H1 (cell line): ENCODE data around the gene PDE4B. TPM values are rescaled to one million over a fixed set of nuclear protein-coding genes. Genes with fewer than 3 reads are reported as not detected.
A peak's percentile ranks its signal among the peaks of the same experiment; 100 is the strongest.

Source experiments
- CTCF ChIA-PET: fragments of 300-600 bp; sonication (Branson Sonifier 250); formaldehyde crosslinking; loops from one replicate; lab custom pipeline; 2021; ENCODE audit not compliant: partially characterized antibody; lab: Charles Lee
- POLR2A ChIA-PET: fragments of 300-600 bp; sonication (Branson Sonifier 250); formaldehyde crosslinking; loops from one replicate; lab custom pipeline; 2021; ENCODE audit warnings: inconsistent platforms; ENCODE audit not compliant: partially characterized antibody; lab: Charles Lee
- DNase-seq, 2 experiments: peaks; one replicate each; pipeline versions ENCODE4 v3.0.0 to v3.0.0-alpha.2; 2010 to 2022; ENCODE audit warnings: low spot score in 2 of 2, low read depth in 1 of 2, mixed read lengths in 1 of 2
- FAIRE-seq: peaks from 2 replicates; lab custom pipeline; 2011; peaks lifted over from hg19 to GRCh38; lab: Jason Lieb, UNC
- H2AFZ ChIP-seq: 2 replicates; pipeline ENCODE4 v1.8.1; 2012; ENCODE audit warnings: low read length, inconsistent platforms
- H2AK5ac ChIP-seq: 2 replicates; pipeline ENCODE4 v1.6.1; 2013; ENCODE audit warnings: low read depth, low read length
- H2BK120ac ChIP-seq: replicated peaks from 2 replicates; pipeline ENCODE3; 2013; ENCODE audit warnings: low read depth, low read length, inconsistent platforms
- H2BK12ac ChIP-seq: 2 replicates; pipeline ENCODE4 v1.6.1; 2013; ENCODE audit warnings: low read depth, low read length
- H2BK15ac ChIP-seq: 2 replicates; pipeline ENCODE4 v1.6.1; 2013; ENCODE audit warnings: low read length
- H2BK20ac ChIP-seq: 2 replicates; pipeline ENCODE4 v1.6.1; 2013; ENCODE audit warnings: low read length
- H2BK5ac ChIP-seq: 2 replicates; pipeline ENCODE4 v1.6.1; 2013; ENCODE audit warnings: low read depth, low read length
- H3K14ac ChIP-seq: 2 replicates; pipeline ENCODE4 v1.6.1; 2013; ENCODE audit warnings: inconsistent platforms; ENCODE audit not compliant: insufficient read length
- H3K18ac ChIP-seq: 2 replicates; pipeline ENCODE4 v1.6.1; 2013; ENCODE audit warnings: low read length; ENCODE audit errors: extremely low read depth
- H3K23ac ChIP-seq: 2 replicates; pipeline ENCODE4 v1.6.1; 2013; ENCODE audit warnings: inconsistent platforms; ENCODE audit not compliant: insufficient read length
- H3K23me2 ChIP-seq: 2 replicates; pipeline ENCODE4 v1.6.1; 2013; ENCODE audit warnings: low read depth, low read length
- H3K27ac ChIP-seq: 2 replicates; pipeline ENCODE4 v1.6.1; 2011; ENCODE audit warnings: low read depth, low read length, inconsistent platforms
- H3K27me3 ChIP-seq, 4 experiments: replicated peaks in 1 of 4; 1 replicate in 1 of 4; 2 replicates in 3 of 4; pipeline versions ENCODE4 v1.6.1 to v1.8.1; 2011 to 2013; ENCODE audit warnings: low read length in 3 of 4, mild to moderate bottlenecking in 3 of 4, inconsistent platforms in 2 of 4, mixed read lengths in 2 of 4, moderate library complexity in 1 of 4; ENCODE audit not compliant: control insufficient read depth in 3 of 4, insufficient read depth in 3 of 4; ENCODE audit errors: extremely low read depth in 1 of 4
- H3K36me3 ChIP-seq, 4 experiments: 2 replicates each; pipeline versions ENCODE4 v1.6.1 to v1.8.1; 2011 to 2013; ENCODE audit warnings: mild to moderate bottlenecking in 4 of 4, low read length in 3 of 4, moderate library complexity in 2 of 4, control low read depth in 1 of 4, inconsistent platforms in 1 of 4; ENCODE audit not compliant: insufficient read depth in 4 of 4, control insufficient read depth in 2 of 4
- H3K4ac ChIP-seq: replicated peaks from 2 replicates; pipeline ENCODE3; 2013; ENCODE audit warnings: low read length, low read depth, mixed read lengths, inconsistent platforms; ENCODE audit not compliant: insufficient read length
- H3K4me1 ChIP-seq, 4 experiments: replicated peaks in 1 of 4; 1 replicate in 1 of 4; 2 replicates in 3 of 4; pipeline versions ENCODE4 v1.6.1 to v1.8.1; 2011 to 2013; ENCODE audit warnings: low read length in 3 of 4, inconsistent platforms in 2 of 4, mixed read lengths in 1 of 4; ENCODE audit not compliant: insufficient read depth in 4 of 4, control insufficient read depth in 3 of 4
- H3K4me2 ChIP-seq, 2 experiments: 2 replicates each; pipeline versions ENCODE4 v1.6.1 to v1.8.1; 2011 to 2013; ENCODE audit warnings: low read depth in 2 of 2, low read length in 2 of 2, control low read depth in 1 of 2, inconsistent platforms in 1 of 2, mild to moderate bottlenecking in 1 of 2; ENCODE audit not compliant: insufficient read depth in 1 of 2
- H3K4me3 ChIP-seq, 4 experiments: fragments of 200-600, 300-600 bp in 1 of 4; sonication (generic), shearing (Covaris generic), sonication (Bioruptor Twin) in 1 of 4; 2 replicates each; pipeline versions ENCODE4 v1.5.1 to v1.8.1; 2011 to 2016; ENCODE audit warnings: low read length in 4 of 4, low read depth in 3 of 4, control low read depth in 2 of 4, inconsistent platforms in 2 of 4, mild to moderate bottlenecking in 2 of 4, mixed read lengths in 1 of 4, moderate library complexity in 1 of 4; ENCODE audit not compliant: insufficient read depth in 2 of 4; ENCODE audit errors: extremely low read depth in 1 of 4
- H3K56ac ChIP-seq: replicated peaks from 2 replicates; pipeline ENCODE3; 2013; ENCODE audit warnings: low read depth, mild to moderate bottlenecking, mixed read lengths, low read length, inconsistent platforms; ENCODE audit not compliant: insufficient read length
- H3K79me1 ChIP-seq: 2 replicates; pipeline ENCODE4 v1.6.1; 2013; ENCODE audit warnings: low read depth, low read length, control low read depth
- H3K79me2 ChIP-seq, 2 experiments: 2 replicates each; pipeline versions ENCODE4 v1.6.1 to v1.8.1; 2012 to 2013; ENCODE audit warnings: low read length in 2 of 2, mild to moderate bottlenecking in 2 of 2, inconsistent platforms in 1 of 2; ENCODE audit not compliant: insufficient read depth in 2 of 2, control insufficient read depth in 1 of 2
- H3K9ac ChIP-seq, 4 experiments: replicated peaks in 1 of 4; 1 replicate in 1 of 4; 2 replicates in 3 of 4; pipeline versions ENCODE4 v1.6.1 to v1.8.1; 2011 to 2013; ENCODE audit warnings: low read depth in 3 of 4, low read length in 3 of 4, control low read depth in 2 of 4, mild to moderate bottlenecking in 2 of 4, moderate library complexity in 2 of 4, inconsistent platforms in 1 of 4; ENCODE audit errors: extremely low read depth in 1 of 4
- H3K9me3 ChIP-seq, 2 experiments: 2 replicates each; pipeline versions ENCODE4 v1.6.1 to v1.8.1; 2012 to 2013; ENCODE audit warnings: mild to moderate bottlenecking in 2 of 2, moderate library complexity in 2 of 2, control low read depth in 1 of 2, inconsistent platforms in 1 of 2, low read depth in 1 of 2, low read length in 1 of 2, mixed read lengths in 1 of 2; ENCODE audit not compliant: insufficient read depth in 2 of 2
- H4K20me1 ChIP-seq, 2 experiments: replicated peaks in 1 of 2; 2 replicates each; pipeline versions ENCODE3 to v1.8.1; 2011 to 2013; ENCODE audit warnings: inconsistent platforms in 2 of 2, low read length in 2 of 2, mild to moderate bottlenecking in 1 of 2; ENCODE audit not compliant: insufficient read depth in 2 of 2, control insufficient read depth in 1 of 2
- H4K5ac ChIP-seq: 2 replicates; pipeline ENCODE4 v1.6.1; 2013; ENCODE audit warnings: low read length, low read depth, mixed read lengths, inconsistent platforms; ENCODE audit not compliant: insufficient read length
- H4K8ac ChIP-seq: 2 replicates; pipeline ENCODE4 v1.8.0; 2013; ENCODE audit warnings: mild to moderate bottlenecking, moderate library complexity, low read length, inconsistent platforms; ENCODE audit not compliant: insufficient read depth; ENCODE audit errors: extremely low read depth
- H4K91ac ChIP-seq: replicated peaks from 2 replicates; pipeline ENCODE3; 2013; ENCODE audit warnings: low read length, mixed read lengths, inconsistent platforms; ENCODE audit not compliant: insufficient read length
- CBX5 ChIP-seq: fragments of 300-800, 300-1000 bp; sonication (generic); IDR thresholded peaks from 2 replicates; pipeline ENCODE4 v1.7.1; 2016; ENCODE audit warnings: antibody characterized with exemption, low read length, low read depth
- CBX8 ChIP-seq: fragments of 300-800, 300-1000 bp; sonication (generic); IDR thresholded peaks from 2 replicates; pipeline ENCODE4 v1.7.1; 2016; ENCODE audit warnings: low read depth, low read length, borderline replicate concordance
- CEBPB ChIP-seq: IDR thresholded peaks from 2 replicates; pipeline ENCODE4 v1.6.1; 2012; ENCODE audit warnings: low read depth, low read length
- CREB1 ChIP-seq: IDR thresholded peaks from 2 replicates; pipeline ENCODE4 v1.6.1; 2012; ENCODE audit warnings: inconsistent platforms
- CTBP2 ChIP-seq: IDR thresholded peaks from 2 replicates; pipeline ENCODE4 v1.7.0; 2011; ENCODE audit warnings: borderline replicate concordance, mild to moderate bottlenecking, moderate library complexity, mixed read lengths, low read length; ENCODE audit not compliant: insufficient read depth, insufficient read length
- MAFK ChIP-seq: IDR thresholded peaks from 2 replicates; pipeline ENCODE4 v1.6.1; 2012; ENCODE audit warnings: low read depth, mild to moderate bottlenecking, improper control_type of control experiment, low read length
- NANOG ChIP-seq: IDR thresholded peaks from 2 replicates; pipeline ENCODE4 v1.6.1; 2011; ENCODE audit warnings: low read length, low read depth, mild to moderate bottlenecking, inconsistent platforms; ENCODE audit not compliant: insufficient read depth, poor library complexity, severe bottlenecking
- RAD21 ChIP-seq, 2 experiments: IDR thresholded peaks in 1 of 2; conservative IDR thresholded peaks in 1 of 2; 2 replicates each; pipeline ENCODE4 v1.6.1; 2011; ENCODE audit warnings: low read depth in 2 of 2, low read length in 2 of 2, improper control_type of control experiment in 1 of 2, inconsistent platforms in 1 of 2, mild to moderate bottlenecking in 1 of 2, moderate library complexity in 1 of 2
- SIN3A ChIP-seq, 2 experiments: IDR thresholded peaks in 1 of 2; conservative IDR thresholded peaks in 1 of 2; 2 replicates each; pipeline ENCODE4 v1.6.1; 2011 to 2012; ENCODE audit warnings: low read length in 2 of 2, improper control_type of control experiment in 1 of 2, low read depth in 1 of 2, mild to moderate bottlenecking in 1 of 2
- SP2 ChIP-seq: IDR thresholded peaks from 2 replicates; pipeline ENCODE4 v1.6.1; 2012; ENCODE audit warnings: mild to moderate bottlenecking, low read length, inconsistent platforms
- TBP ChIP-seq: IDR thresholded peaks from 2 replicates; pipeline ENCODE4 v1.6.1; 2011; ENCODE audit warnings: low read depth, low read length, improper control_type of control experiment
- TEAD4 ChIP-seq: IDR thresholded peaks from 2 replicates; pipeline ENCODE4 v1.6.1; 2012; ENCODE audit warnings: low read depth, low read length, inconsistent platforms, mixed read lengths
- WGBS, 2 experiments: shearing (Covaris generic) in 1 of 2; methylation state at CpG; one replicate each; pipeline versions ENCODE4 v1.1.6 to v1.1.7; 2013 to 2015; ENCODE audit warnings: low lambda C conversion rate in 2 of 2, mixed read lengths in 2 of 2, inconsistent platforms in 1 of 2, low coverage in 1 of 2, missing lambda C conversion rate in 1 of 2; ENCODE audit not compliant: insufficient replicate concordance in 2 of 2, insufficient coverage in 1 of 2, insufficient read length in 1 of 2; ENCODE audit errors: extremely low coverage in 1 of 2, missing lambda C conversion rate in 1 of 2; 5-methylcytosine and 5-hydroxymethylcytosine counted together
- polyA plus RNA-seq, 7 experiments: library from polyadenylated mRNA; depleted of rRNA in 3 of 7; stranded (reverse) in 5 of 7; unstranded in 2 of 7; fragments of >200 nt in 5 of 7; fragments of 200-250 nt in 2 of 7; gene quantifications; 1 replicate in 5 of 7; 2 replicates in 1 of 7; 4 replicates in 1 of 7; pipeline versions ENCODE4 v1.2.1 to v1.2.3, GENCODE V29; 2011 to 2013; ENCODE audit warnings: missing spikeins in 2 of 7, mixed read lengths in 2 of 7
- total RNA-seq: library from RNA; stranded (reverse); fragmentation: NEBNext Ultra II Directional; extraction: Animal tissue kit (Norgen Biotek cat#: 25700); gene quantifications from 2 replicates; pipeline ENCODE4 v1.2.1, GENCODE V29; 2021

The PDE4B gene
- total and polyA plus RNA-seq, 2 of the 8 experiments (the other 6 are each of a cell fraction or from before 2014, with no cell fraction given), result 5.0 to 15.1 TPM

DNA sequence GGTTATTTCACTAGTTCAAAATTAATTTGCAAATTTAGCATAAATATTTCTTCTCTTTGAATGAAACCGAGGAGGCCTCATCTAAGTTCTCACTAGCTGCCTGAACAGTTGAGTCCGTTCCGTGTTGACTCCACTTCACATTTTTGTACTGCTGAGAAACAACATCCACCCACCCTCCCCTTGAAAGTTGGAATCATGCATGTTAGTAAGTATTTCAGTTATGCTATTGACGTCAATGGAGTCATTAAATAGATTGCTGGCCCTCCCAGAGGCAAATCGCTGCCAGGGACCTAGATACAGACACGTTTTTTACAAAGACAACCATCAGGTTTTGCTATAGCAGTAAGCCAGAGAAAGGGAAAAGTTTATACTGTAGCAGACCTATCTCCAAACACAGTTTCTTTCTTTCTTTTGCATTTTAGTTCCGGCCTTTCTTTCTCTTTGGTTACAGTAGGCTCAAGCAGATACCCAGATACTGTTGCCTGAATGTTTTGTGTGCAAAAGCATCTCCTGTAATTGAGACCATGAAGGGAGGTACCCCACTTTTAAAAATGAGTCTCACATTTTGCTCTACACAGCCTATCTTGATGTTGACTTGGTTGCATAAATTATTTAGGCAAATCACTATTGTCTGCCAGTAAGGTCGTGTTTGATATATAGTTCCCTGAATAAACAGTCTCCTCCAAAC lies 478.7 kb downstream of the PDE4B start:
- H3K27me3 ChIP-seq, result no peaks in the 10 kb centered on the region
- no peaks in the 10 kb centered on the region for H3K79me1 ChIP-seq
- no peak overlapping the region for H3K4me3 ChIP-seq
- no peak overlapping the region for H3K14ac ChIP-seq
- H3K9ac ChIP-seq, result no peak overlapping the region
- H4K20me1 ChIP-seq, result no peaks in the 10 kb centered on the region
- peak overlapping the region; percentile 12 for H4K91ac ChIP-seq
- H3K4me2 ChIP-seq, result peak overlapping the region; percentile 28 to 46
- no peaks in the 10 kb centered on the region for H3K9me3 ChIP-seq
- H2BK15ac ChIP-seq, result no peak overlapping the region
- peak overlapping the region; percentile 22 for H4K5ac ChIP-seq
- no peak overlapping the region for H2BK20ac ChIP-seq
- no peak overlapping the region for H3K4ac ChIP-seq
- no peak overlapping the region for H4K8ac ChIP-seq
- DNase-seq (peak in 1 of 2 experiments; percentile 7), FAIRE-seq (no peak)
- H2AK5ac ChIP-seq, result no peak overlapping the region
- CTCF ChIA-PET, result no interaction called here
- H2BK5ac ChIP-seq, result no peak overlapping the region
- no peak overlapping the region for H3K56ac ChIP-seq
- no peak overlapping the region for H3K23ac ChIP-seq
- POLR2A ChIA-PET, result no interaction called here
- H3K23me2 ChIP-seq, result no peaks in the 10 kb centered on the region
- H2BK12ac ChIP-seq, result peak overlapping the region; percentile 76; the same call in 1 of the 2 replicates
- H3K79me2 ChIP-seq, result no peaks in the 10 kb centered on the region
- peak overlapping the region; percentile 7 for H2BK120ac ChIP-seq
- H3K18ac ChIP-seq, result no peak overlapping the region; the same call in 1 of the 2 replicates
- H2AFZ ChIP-seq, result peak overlapping the region; percentile 95
- no peaks in the 10 kb centered on the region; a peak in 1 of 8 replicates for H3K36me3 ChIP-seq
- 38% methylated on average over 8 of the region's 8 CpGs; no CpG with 5 or more reads in 1 of the 2 experiments for WGBS, 2 experiments
- H3K27ac ChIP-seq, result no peak overlapping the region
- H3K4me1 ChIP-seq, result peaks cover 1 to 12% (median 8%) of the 10 kb centered on the region in 4 experiments; a peak in 5 of 7 replicates
- no peak for TF ChIP-seq TBP
- TF ChIP-seq CREB1, result peak; percentile 64; the same call in 1 of the 2 replicates
- no peak for TF ChIP-seq SP2
- no peak for TF ChIP-seq CTBP2
- no peak for TF ChIP-seq RAD21 (IDR thresholded peaks at IDR 0.05 in 1 of 2, conservative IDR thresholded peaks at IDR 0.05 in 1 of 2; ENCODE audit: low read depth in 2 of 2, low read length in 2 of 2)
- no peak for TF ChIP-seq CBX8
- TF ChIP-seq TEAD4, result peak; percentile 62
- no peak for TF ChIP-seq SIN3A (conservative IDR thresholded peaks at IDR 0.05 in 1 of 2, IDR thresholded peaks at IDR 0.05 in 1 of 2; ENCODE audit: low read depth in 1 of 2, low read length in 2 of 2)
- no peak for TF ChIP-seq CEBPB
- no peak for TF ChIP-seq NANOG
- TF ChIP-seq MAFK, result no peak
- TF ChIP-seq CBX5, result no peak
